HepG2 (cell line): ENCODE results near the gene H6PD. TPM values are rescaled to one million over a fixed set of nuclear protein-coding genes. Genes with fewer than 3 reads are reported as not detected.
A peak's percentile ranks its signal among the peaks of the same experiment; 100 is the strongest.

Source experiments
- ATF6 ChIP-seq: sonication (generic); formaldehyde crosslinking; conservative IDR thresholded peaks from 2 replicates; pipeline ENCODE4 v1.4.0; 2020; ENCODE audit warnings: missing genetic modification reagents
- HNF1B ChIP-seq: sonication (generic); formaldehyde crosslinking; IDR thresholded peaks from 2 replicates; pipeline ENCODE4 v1.5.1; 2020; ENCODE audit warnings: mild to moderate bottlenecking, moderate library complexity, missing genetic modification reagents
- MBD4 ChIP-seq: IDR thresholded peaks from 2 replicates; pipeline ENCODE4 v1.6.1; 2012; ENCODE audit warnings: low read length, inconsistent platforms, borderline replicate concordance
- PHF21A ChIP-seq: sonication (generic); formaldehyde crosslinking; IDR thresholded peaks from 2 replicates; pipeline ENCODE4 v1.5.0; 2020; ENCODE audit warnings: mild to moderate bottlenecking, missing genetic modification reagents
- SRSF9 ChIP-seq: fragments of 200-400 bp; formaldehyde crosslinking; IDR thresholded peaks from 2 replicates; pipeline ENCODE4 v1.6.1; 2018; ENCODE audit warnings: borderline replicate concordance, mild to moderate bottlenecking, low read depth, low read length; ENCODE audit not compliant: insufficient read depth, poor library complexity, severe bottlenecking
- THYN1 ChIP-seq: sonication (generic); formaldehyde crosslinking; IDR thresholded peaks from 2 replicates; pipeline ENCODE4 v1.8.1; 2023; ENCODE audit warnings: low read depth, mild to moderate bottlenecking, moderate library complexity, missing genetic modification reagents, borderline replicate concordance
- TSC22D2 ChIP-seq: sonication (generic); formaldehyde crosslinking; IDR thresholded peaks from 2 replicates; pipeline ENCODE4 v1.5.1; 2020; ENCODE audit warnings: missing genetic modification reagents, mild to moderate bottlenecking, borderline replicate concordance
- ZBTB42 ChIP-seq: sonication (generic); formaldehyde crosslinking; IDR thresholded peaks from 2 replicates; pipeline ENCODE4 v1.5.0; 2020; ENCODE audit warnings: mild to moderate bottlenecking, missing genetic modification reagents
- ZNF33A ChIP-seq: sonication (generic); formaldehyde crosslinking; IDR thresholded peaks from 2 replicates; pipeline ENCODE4 v1.5.1; 2020; ENCODE audit warnings: missing genetic modification reagents, mild to moderate bottlenecking, moderate library complexity, borderline replicate concordance
- ZNF343 ChIP-seq: sonication (generic); formaldehyde crosslinking; IDR thresholded peaks from 2 replicates; pipeline ENCODE4 v1.4.0; 2020; ENCODE audit warnings: mild to moderate bottlenecking, missing genetic modification reagents
- ZNF652 ChIP-seq: IDR thresholded peaks from 2 replicates; pipeline ENCODE4 v1.6.1; 2016; ENCODE audit warnings: low read depth, borderline replicate concordance
- ZSCAN21 ChIP-seq: sonication (generic); formaldehyde crosslinking; IDR thresholded peaks from 2 replicates; pipeline ENCODE4 v1.8.0; 2022; ENCODE audit warnings: mild to moderate bottlenecking, missing genetic modification reagents, moderate library complexity, borderline replicate concordance
- polyA plus RNA-seq, 8 experiments: library from polyadenylated mRNA; depleted of rRNA in 3 of 8; stranded (reverse) in 7 of 8; unstranded in 1 of 8; fragments of >200 nt; fragmentation: Illumina TruSeq in 4 of 8; extraction: Trizol in 4 of 8; gene quantifications; 2 replicates each; pipeline versions ENCODE4 v1.2.1 to v1.2.3, GENCODE V29; 2011 to 2016; ENCODE audit warnings: low read depth in 4 of 8, missing spikeins in 1 of 8, mixed read lengths in 1 of 8; ENCODE audit not compliant: insufficient read depth in 1 of 8
- total RNA-seq, 5 experiments: library from RNA; depleted of rRNA; stranded (reverse); fragments of >200 nt; fragmentation: Illumina TruSeq; extraction: Trizol; gene quantifications; 2 replicates each; pipeline ENCODE4 v1.2.3, GENCODE V29; 2016; ENCODE audit warnings: low read depth in 1 of 5
- TF ChIP-seq, protein P1 (sequence below): sonication (generic); formaldehyde crosslinking; IDR thresholded peaks from 2 replicates; pipeline ENCODE4 v1.4.0; 2020; ENCODE audit warnings: missing genetic modification reagents, borderline replicate concordance
- TF ChIP-seq, protein P2 (sequence below): sonication (generic); formaldehyde crosslinking; IDR thresholded peaks from 2 replicates; pipeline ENCODE4 v1.5.1; 2020; ENCODE audit warnings: mild to moderate bottlenecking, missing genetic modification reagents, borderline replicate concordance

H6PD gene
- total and polyA plus RNA-seq, 2 of the 13 experiments (the other 11 are each of a cell fraction or from before 2014, with no cell fraction given) = 9.3 to 14.1 TPM

- TF ChIP-seq HNF1B (CRISPR knock-in tag) (peak; percentile 86), ZNF652 (CRISPR knock-in tag) (peak; percentile 49; the same call in 1 of the 2 replicates), ZSCAN21 (peak; percentile 66), ATF6 (0 out of 2 replicates have a peak, but pooled peaks have one; percentile 37), MBD4 (no peak), TSC22D2 (CRISPR knock-in tag) (peak; percentile 53; the same call in 1 of the 2 replicates), ZNF343 (peak; percentile 21; the same call in 1 of the 2 replicates), THYN1 (CRISPR knock-in tag) (no peak), PHF21A (CRISPR knock-in tag) (peak; percentile 90), ZNF33A (CRISPR knock-in tag) (no peak), SRSF9 (no peak), ZBTB42 (no peak)
- TF ChIP-seq, protein P1, sequence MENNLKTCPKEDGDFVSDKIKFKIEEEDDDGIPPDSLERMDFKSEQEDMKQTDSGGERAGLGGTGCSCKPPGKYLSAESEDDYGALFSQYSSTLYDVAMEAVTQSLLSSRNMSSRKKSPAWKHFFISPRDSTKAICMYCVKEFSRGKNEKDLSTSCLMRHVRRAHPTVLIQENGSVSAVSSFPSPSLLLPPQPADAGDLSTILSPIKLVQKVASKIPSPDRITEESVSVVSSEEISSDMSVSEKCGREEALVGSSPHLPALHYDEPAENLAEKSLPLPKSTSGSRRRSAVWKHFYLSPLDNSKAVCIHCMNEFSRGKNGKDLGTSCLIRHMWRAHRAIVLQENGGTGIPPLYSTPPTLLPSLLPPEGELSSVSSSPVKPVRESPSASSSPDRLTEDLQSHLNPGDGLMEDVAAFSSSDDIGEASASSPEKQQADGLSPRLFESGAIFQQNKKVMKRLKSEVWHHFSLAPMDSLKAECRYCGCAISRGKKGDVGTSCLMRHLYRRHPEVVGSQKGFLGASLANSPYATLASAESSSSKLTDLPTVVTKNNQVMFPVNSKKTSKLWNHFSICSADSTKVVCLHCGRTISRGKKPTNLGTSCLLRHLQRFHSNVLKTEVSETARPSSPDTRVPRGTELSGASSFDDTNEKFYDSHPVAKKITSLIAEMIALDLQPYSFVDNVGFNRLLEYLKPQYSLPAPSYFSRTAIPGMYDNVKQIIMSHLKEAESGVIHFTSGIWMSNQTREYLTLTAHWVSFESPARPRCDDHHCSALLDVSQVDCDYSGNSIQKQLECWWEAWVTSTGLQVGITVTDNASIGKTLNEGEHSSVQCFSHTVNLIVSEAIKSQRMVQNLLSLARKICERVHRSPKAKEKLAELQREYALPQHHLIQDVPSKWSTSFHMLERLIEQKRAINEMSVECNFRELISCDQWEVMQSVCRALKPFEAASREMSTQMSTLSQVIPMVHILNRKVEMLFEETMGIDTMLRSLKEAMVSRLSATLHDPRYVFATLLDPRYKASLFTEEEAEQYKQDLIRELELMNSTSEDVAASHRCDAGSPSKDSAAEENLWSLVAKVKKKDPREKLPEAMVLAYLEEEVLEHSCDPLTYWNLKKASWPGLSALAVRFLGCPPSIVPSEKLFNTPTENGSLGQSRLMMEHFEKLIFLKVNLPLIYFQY = peak; percentile 90
- TF ChIP-seq, protein P2, sequence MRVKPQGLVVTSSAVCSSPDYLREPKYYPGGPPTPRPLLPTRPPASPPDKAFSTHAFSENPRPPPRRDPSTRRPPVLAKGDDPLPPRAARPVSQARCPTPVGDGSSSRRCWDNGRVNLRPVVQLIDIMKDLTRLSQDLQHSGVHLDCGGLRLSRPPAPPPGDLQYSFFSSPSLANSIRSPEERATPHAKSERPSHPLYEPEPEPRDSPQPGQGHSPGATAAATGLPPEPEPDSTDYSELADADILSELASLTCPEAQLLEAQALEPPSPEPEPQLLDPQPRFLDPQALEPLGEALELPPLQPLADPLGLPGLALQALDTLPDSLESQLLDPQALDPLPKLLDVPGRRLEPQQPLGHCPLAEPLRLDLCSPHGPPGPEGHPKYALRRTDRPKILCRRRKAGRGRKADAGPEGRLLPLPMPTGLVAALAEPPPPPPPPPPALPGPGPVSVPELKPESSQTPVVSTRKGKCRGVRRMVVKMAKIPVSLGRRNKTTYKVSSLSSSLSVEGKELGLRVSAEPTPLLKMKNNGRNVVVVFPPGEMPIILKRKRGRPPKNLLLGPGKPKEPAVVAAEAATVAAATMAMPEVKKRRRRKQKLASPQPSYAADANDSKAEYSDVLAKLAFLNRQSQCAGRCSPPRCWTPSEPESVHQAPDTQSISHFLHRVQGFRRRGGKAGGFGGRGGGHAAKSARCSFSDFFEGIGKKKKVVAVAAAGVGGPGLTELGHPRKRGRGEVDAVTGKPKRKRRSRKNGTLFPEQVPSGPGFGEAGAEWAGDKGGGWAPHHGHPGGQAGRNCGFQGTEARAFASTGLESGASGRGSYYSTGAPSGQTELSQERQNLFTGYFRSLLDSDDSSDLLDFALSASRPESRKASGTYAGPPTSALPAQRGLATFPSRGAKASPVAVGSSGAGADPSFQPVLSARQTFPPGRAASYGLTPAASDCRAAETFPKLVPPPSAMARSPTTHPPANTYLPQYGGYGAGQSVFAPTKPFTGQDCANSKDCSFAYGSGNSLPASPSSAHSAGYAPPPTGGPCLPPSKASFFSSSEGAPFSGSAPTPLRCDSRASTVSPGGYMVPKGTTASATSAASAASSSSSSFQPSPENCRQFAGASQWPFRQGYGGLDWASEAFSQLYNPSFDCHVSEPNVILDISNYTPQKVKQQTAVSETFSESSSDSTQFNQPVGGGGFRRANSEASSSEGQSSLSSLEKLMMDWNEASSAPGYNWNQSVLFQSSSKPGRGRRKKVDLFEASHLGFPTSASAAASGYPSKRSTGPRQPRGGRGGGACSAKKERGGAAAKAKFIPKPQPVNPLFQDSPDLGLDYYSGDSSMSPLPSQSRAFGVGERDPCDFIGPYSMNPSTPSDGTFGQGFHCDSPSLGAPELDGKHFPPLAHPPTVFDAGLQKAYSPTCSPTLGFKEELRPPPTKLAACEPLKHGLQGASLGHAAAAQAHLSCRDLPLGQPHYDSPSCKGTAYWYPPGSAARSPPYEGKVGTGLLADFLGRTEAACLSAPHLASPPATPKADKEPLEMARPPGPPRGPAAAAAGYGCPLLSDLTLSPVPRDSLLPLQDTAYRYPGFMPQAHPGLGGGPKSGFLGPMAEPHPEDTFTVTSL (CRISPR knock-in tag) = peak; percentile 70
Observed at GRCh38 chr1:9233241-9233941, 1.2 kb upstream of the H6PD start (continued).
